Activated CD4-positive, alpha-beta memory T cell treated with anti-CD3 and anti-CD28 coated beads for 36 hours (primary cell): ENCODE results near the gene CLSTN2. TPM values are rescaled to one million over a fixed set of nuclear protein-coding genes. Genes with fewer than 3 reads are reported as not detected.

Source experiments
- CTCF ChIA-PET: fragments of 350-600 bp; sonication (Branson Sonifier 250); formaldehyde crosslinking; loops from one replicate; lab custom pipeline; 2021; ENCODE audit warnings: antibody characterized with exemption, inconsistent platforms; lab: Charles Lee
- POLR2A ChIA-PET: fragments of 350-600 bp; sonication (Branson Sonifier 250); formaldehyde crosslinking; loops from one replicate; lab custom pipeline; 2021; ENCODE audit warnings: antibody characterized with exemption; lab: Charles Lee
- DNase-seq: peaks from one replicate; pipeline ENCODE4 v3.0.0-alpha.2; 2020
- H3K27ac Mint-ChIP-seq: one replicate; pipeline ENCODE4 v1.8.0; 2021; ENCODE audit warnings: mixed read lengths
- H3K27me3 Mint-ChIP-seq: one replicate; pipeline ENCODE4 v1.8.0; 2021; ENCODE audit warnings: mixed read lengths
- H3K36me3 Mint-ChIP-seq: one replicate; pipeline ENCODE4 v1.8.0; 2021; ENCODE audit warnings: mixed read lengths
- H3K4me1 Mint-ChIP-seq: one replicate; pipeline ENCODE4 v1.8.0; 2021; ENCODE audit warnings: low read depth, mixed read lengths
- H3K4me3 Mint-ChIP-seq: one replicate; pipeline ENCODE4 v1.8.0; 2021; ENCODE audit warnings: mild to moderate bottlenecking, mixed read lengths
- H3K9me3 Mint-ChIP-seq: one replicate; pipeline ENCODE4 v1.8.0; 2021; ENCODE audit warnings: mixed read lengths
- intact Hi-C: fragments of 100-400 bp; cut with micrococcal nuclease; formaldehyde crosslinking; loops from one replicate; pipeline ENCODE4 v1.15.1; 2023
- total RNA-seq, 2 experiments: library from RNA; stranded (reverse); gene quantifications; one replicate each; pipeline ENCODE4 v1.2.3, GENCODE V29; 2021

Gene CLSTN2
- total RNA-seq, 2 experiments from 2014 or later, result not detected

GRCh38 chr3:140013220-140013619, 78.2 kb downstream of the CLSTN2 start:
- intact Hi-C loops, result no loop called here
- no peak overlapping the region for H3K27ac Mint-ChIP-seq
- ChIA-PET POLR2A (no interaction called here), CTCF (no interaction called here)
- no peak overlapping the region for H3K4me3 Mint-ChIP-seq
- DNase-seq, result no peak
- no peaks in the 10 kb centered on the region for H3K9me3 Mint-ChIP-seq
- H3K4me1 Mint-ChIP-seq, result no peaks in the 10 kb centered on the region
- H3K27me3 Mint-ChIP-seq, result no peaks in the 10 kb centered on the region
- no peaks in the 10 kb centered on the region for H3K36me3 Mint-ChIP-seq

DNA sequence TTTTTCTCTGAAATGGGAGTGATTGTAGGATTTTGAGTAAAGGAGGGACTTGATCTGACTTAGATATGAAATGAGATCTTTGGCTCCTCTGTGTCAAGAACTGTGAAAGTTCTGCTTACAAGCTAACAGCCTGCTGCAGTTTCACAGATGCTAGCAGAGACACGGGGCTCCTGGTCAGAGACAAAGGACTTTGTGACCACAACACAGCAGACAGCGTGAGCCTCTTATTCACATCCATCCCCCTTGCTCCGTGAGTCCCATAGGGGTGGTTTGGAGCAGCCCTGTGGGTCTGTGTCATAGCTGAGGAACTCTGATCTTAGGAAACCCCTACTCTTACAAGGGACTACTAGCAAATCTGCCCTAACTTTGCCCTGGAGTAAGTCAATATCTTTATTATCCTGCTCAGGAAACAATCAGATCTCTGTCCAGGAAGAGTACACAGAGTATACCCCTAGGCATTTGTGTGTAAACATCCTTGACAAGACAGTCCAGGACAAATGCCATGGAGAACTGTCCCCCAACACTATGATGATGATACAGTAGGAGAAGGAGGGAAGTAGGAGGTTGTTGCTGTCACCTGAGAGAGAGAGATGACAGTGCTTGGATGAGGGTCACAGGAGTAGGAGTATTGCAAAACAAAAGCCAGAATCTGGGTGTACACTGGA, 80.0 kb downstream of the CLSTN2 start:
- Mint-ChIP-seq H3K9me3 (no peaks in the 10 kb centered on the region), H3K27ac (no peak overlapping the region), H3K4me3 (no peak overlapping the region), H3K4me1 (no peaks in the 10 kb centered on the region), H3K27me3 (no peaks in the 10 kb centered on the region), H3K36me3 (no peaks in the 10 kb centered on the region)
- POLR2A ChIA-PET, result no interaction called here
- intact Hi-C loops, result no loop called here
- no peak for DNase-seq
- CTCF ChIA-PET, result no interaction called here

DNA sequence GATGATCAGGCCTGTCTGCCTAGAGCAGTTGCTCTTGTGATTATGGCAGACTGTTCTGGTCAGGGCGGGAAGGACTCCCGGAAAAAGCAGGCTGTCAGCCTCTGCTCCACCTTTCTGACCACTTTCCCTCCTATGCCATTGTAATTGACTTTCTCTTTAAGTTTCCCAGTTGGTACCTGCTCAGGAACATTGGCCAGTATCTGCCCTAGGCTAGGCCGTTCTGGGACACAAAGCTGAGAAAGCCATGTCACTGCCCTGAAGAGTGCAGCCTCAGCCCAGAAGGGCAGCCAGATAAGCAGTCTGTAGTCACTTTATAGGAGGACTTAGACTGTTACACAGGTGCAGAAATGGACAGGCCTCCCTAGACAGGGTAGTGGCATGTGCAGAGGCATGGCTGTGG, 80.8 kb downstream of the CLSTN2 start:
- POLR2A ChIA-PET, result no interaction called here
- no peaks in the 10 kb centered on the region for H3K9me3 Mint-ChIP-seq
- CTCF ChIA-PET, result no interaction called here
- H3K27ac Mint-ChIP-seq, result no peak overlapping the region
- no peaks in the 10 kb centered on the region for H3K4me1 Mint-ChIP-seq
- H3K27me3 Mint-ChIP-seq, result no peaks in the 10 kb centered on the region
- no peaks in the 10 kb centered on the region for H3K36me3 Mint-ChIP-seq
- intact Hi-C loops, result no loop called here
- no peak overlapping the region for H3K4me3 Mint-ChIP-seq
- DNase-seq, result no peak

DNA sequence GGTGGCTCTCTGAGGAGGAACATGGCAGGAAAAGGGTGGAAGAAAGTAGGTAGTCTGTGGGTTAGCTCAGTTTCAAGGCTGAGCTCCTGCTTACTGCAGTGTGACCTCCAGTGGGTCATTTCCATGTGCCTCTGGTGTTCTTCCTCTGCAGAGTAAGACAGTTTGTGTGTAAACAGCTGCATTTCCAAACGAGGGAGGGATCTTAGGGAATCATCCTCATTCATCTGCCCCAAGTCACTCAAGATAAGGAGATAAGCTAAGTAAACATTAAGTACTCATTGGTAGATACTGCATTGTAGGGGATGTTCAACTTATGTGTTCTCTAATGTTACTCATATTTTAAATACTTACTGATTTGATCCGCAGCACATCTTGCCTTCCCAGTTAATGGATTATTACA, 83.6 kb downstream of the CLSTN2 start:
- no peak for DNase-seq
- Mint-ChIP-seq H3K27ac (no peak overlapping the region), H3K9me3 (no peaks in the 10 kb centered on the region), H3K27me3 (no peaks in the 10 kb centered on the region), H3K4me3 (no peak overlapping the region), H3K4me1 (no peaks in the 10 kb centered on the region), H3K36me3 (no peaks in the 10 kb centered on the region)
- intact Hi-C loops, result no loop called here
- CTCF ChIA-PET, result no interaction called here
- POLR2A ChIA-PET, result no interaction called here

- ChIA-PET CTCF (no interaction called here), POLR2A (no interaction called here)
- Mint-ChIP-seq H3K4me3 (no peak overlapping the region), H3K36me3 (no peaks in the 10 kb centered on the region), H3K27ac (no peak overlapping the region), H3K27me3 (no peaks in the 10 kb centered on the region), H3K9me3 (no peaks in the 10 kb centered on the region), H3K4me1 (no peaks in the 10 kb centered on the region)
- intact Hi-C loops, result loop anchor here (2.0 kb wide), 1 partner anchor 39 kb away; no protein-coding TSS in a partner anchor
- no peak for DNase-seq
Observed at GRCh38 chr3:140019946-140020345, 85.0 kb downstream of the CLSTN2 start.

DNA sequence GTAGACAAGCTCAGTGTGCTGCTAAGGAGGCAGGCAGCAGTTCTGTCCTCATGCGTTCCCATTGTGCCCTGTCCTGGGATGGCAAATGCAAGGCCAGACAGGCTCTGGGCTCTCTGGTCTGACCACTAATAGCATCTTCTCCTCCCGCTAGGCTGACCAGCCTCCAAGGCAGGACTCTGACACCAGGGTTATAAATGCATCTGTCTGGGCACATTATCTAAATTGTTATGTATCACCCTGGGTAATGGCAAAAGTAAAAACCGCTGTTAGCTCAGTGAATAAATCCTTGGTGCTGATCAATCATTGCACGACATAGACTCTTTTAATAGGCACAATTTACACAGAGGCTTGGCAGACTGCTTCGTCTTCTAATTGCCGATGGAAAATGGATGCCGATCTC, 85.6 kb downstream of the CLSTN2 start:
- DNase-seq, result no peak
- H3K27me3 Mint-ChIP-seq, result no peaks in the 10 kb centered on the region
- intact Hi-C loops, result loop anchor here (2.0 kb wide), 1 partner anchor 38 kb away; no protein-coding TSS in a partner anchor
- no peak overlapping the region for H3K4me3 Mint-ChIP-seq
- ChIA-PET CTCF (no interaction called here), POLR2A (no interaction called here)
- H3K9me3 Mint-ChIP-seq, result no peaks in the 10 kb centered on the region
- no peak overlapping the region for H3K27ac Mint-ChIP-seq
- H3K36me3 Mint-ChIP-seq, result no peaks in the 10 kb centered on the region
- no peaks in the 10 kb centered on the region for H3K4me1 Mint-ChIP-seq

DNA sequence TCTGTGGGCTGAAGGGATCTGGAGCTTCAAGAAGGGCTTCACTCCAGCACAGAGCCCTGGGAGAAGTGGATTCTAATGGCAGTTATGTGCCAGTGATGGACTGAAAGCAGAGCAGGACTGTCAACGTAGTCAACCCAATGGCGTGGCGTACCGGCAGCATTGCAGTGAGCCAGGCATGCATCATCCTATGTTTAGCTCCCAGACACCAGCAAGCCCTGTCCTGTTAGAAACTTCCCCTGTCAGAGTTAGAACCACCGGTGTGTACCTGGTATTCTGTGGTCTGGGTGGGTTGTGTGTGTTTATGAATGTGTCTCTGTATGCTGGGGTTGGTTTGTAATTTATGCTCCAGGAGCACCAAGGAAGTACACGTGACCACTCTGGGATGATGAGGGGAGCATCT, 86.3 kb downstream of the CLSTN2 start:
- no peaks in the 10 kb centered on the region for H3K27me3 Mint-ChIP-seq
- DNase-seq, result no peak
- H3K27ac Mint-ChIP-seq, result no peak overlapping the region
- ChIA-PET POLR2A (no interaction called here), CTCF (no interaction called here)
- H3K36me3 Mint-ChIP-seq, result no peaks in the 10 kb centered on the region
- H3K4me3 Mint-ChIP-seq, result no peak overlapping the region
- no peaks in the 10 kb centered on the region for H3K9me3 Mint-ChIP-seq
- intact Hi-C loops, result loop anchor here (2.0 kb wide), 1 partner anchor 38 kb away; no protein-coding TSS in a partner anchor
- no peaks in the 10 kb centered on the region for H3K4me1 Mint-ChIP-seq

- CTCF ChIA-PET, result no interaction called here
- intact Hi-C loops, result no loop called here
- no peaks in the 10 kb centered on the region for H3K36me3 Mint-ChIP-seq
- POLR2A ChIA-PET, result no interaction called here
- no peaks in the 10 kb centered on the region for H3K27me3 Mint-ChIP-seq
- no peak overlapping the region for H3K4me3 Mint-ChIP-seq
- no peaks in the 10 kb centered on the region for H3K4me1 Mint-ChIP-seq
- no peak for DNase-seq
- no peak overlapping the region for H3K27ac Mint-ChIP-seq
- no peaks in the 10 kb centered on the region for H3K9me3 Mint-ChIP-seq
Observed at GRCh38 chr3:140022066-140022770, 87.2 kb downstream of the CLSTN2 start.

- DNase-seq, result no peak
- POLR2A ChIA-PET, result no interaction called here
- Mint-ChIP-seq H3K27me3 (no peaks in the 10 kb centered on the region), H3K36me3 (no peaks in the 10 kb centered on the region), H3K9me3 (no peaks in the 10 kb centered on the region), H3K27ac (no peak overlapping the region), H3K4me1 (no peaks in the 10 kb centered on the region), H3K4me3 (no peak overlapping the region)
- CTCF ChIA-PET, result no interaction called here
- intact Hi-C loops, result no loop called here
Observed at GRCh38 chr3:140023616-140024530, 88.9 kb downstream of the CLSTN2 start.

GRCh38 chr3:140031170-140031569, 96.2 kb downstream of the CLSTN2 start:
- POLR2A ChIA-PET, result no interaction called here

DNA sequence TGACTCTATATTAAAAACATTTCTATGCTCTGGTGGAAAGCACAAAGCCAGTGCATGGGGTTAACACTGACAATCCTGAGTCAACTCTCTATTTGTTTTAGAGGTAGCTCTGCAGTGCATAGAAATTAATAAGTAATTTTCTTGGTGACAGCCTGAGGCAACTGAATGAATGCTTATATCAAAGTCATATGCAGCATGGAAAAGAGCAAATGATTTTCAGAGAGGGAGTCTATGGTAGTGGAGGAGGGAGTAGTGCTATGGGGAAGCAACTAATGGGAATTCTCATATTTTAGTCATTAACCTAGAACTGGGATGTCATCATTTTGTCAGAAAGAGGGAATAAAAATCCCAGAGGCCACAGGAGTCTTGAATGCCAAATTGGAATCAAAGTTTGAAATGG, 99.1 kb downstream of the CLSTN2 start:
- no peak overlapping the region for H3K4me3 Mint-ChIP-seq
- H3K27ac Mint-ChIP-seq, result no peak overlapping the region
- H3K36me3 Mint-ChIP-seq, result no peaks in the 10 kb centered on the region
- no peaks in the 10 kb centered on the region for H3K4me1 Mint-ChIP-seq
- ChIA-PET POLR2A (no interaction called here), CTCF (no interaction called here)
- DNase-seq, result no peak
- peaks cover 1% of the 10 kb centered on the region for H3K27me3 Mint-ChIP-seq
- intact Hi-C loops, result no loop called here
- no peaks in the 10 kb centered on the region for H3K9me3 Mint-ChIP-seq

More at GRCh38 chr3:140031170-140031569, 96.2 kb downstream of the CLSTN2 start:
- H3K27me3 Mint-ChIP-seq, result peaks cover 1% of the 10 kb centered on the region
- H3K36me3 Mint-ChIP-seq, result no peaks in the 10 kb centered on the region
- intact Hi-C loops, result no loop called here
- no peaks in the 10 kb centered on the region for H3K9me3 Mint-ChIP-seq
- DNase-seq, result no peak
- no peak overlapping the region for H3K27ac Mint-ChIP-seq
- H3K4me1 Mint-ChIP-seq, result no peaks in the 10 kb centered on the region
- CTCF ChIA-PET, result no interaction called here
- H3K4me3 Mint-ChIP-seq, result no peak overlapping the region

DNA sequence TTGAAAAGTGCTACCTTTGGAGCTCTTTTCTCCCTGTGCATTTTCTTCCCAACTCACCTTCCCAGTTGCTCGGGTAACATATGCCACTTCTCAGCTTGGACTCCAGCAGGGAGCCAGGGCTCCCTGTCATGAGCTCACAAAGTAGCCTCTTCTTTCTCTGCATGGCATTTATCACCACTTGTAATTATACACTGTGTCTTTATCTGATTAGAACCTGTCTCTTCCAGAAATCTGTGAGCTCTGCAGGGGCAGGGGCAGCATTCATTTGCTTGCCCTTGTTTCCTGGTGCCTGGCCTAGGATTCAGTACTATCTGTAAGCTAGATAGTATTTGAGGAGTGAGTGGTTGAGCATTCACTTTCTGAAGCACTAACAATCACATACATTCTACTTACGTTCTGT, 100.9 kb downstream of the CLSTN2 start:
- no peaks in the 10 kb centered on the region for H3K9me3 Mint-ChIP-seq
- ChIA-PET POLR2A (no interaction called here), CTCF (no interaction called here)
- no peak for DNase-seq
- no peak overlapping the region for H3K27ac Mint-ChIP-seq
- H3K36me3 Mint-ChIP-seq, result no peaks in the 10 kb centered on the region
- peaks cover 1% of the 10 kb centered on the region for H3K27me3 Mint-ChIP-seq
- H3K4me1 Mint-ChIP-seq, result no peaks in the 10 kb centered on the region
- intact Hi-C loops, result no loop called here
- no peak overlapping the region for H3K4me3 Mint-ChIP-seq
